Colonic mucosa (tissue), 4 donors: ENCODE data around the gene COPG1. TPM values are rescaled to one million over a fixed set of nuclear protein-coding genes. Genes with fewer than 3 reads are reported as not detected.

Source experiments
- DNase-seq: peaks from one replicate; pipeline ENCODE4 v3.0.0-alpha.2; 2020
- H3K27ac ChIP-seq: fragments of 200-600 bp; one replicate; pipeline ENCODE4 v1.8.0; 2021
- H3K27me3 ChIP-seq: fragments of 200-600 bp; one replicate; pipeline ENCODE4 v1.8.0; 2021
- H3K36me3 ChIP-seq: fragments of 200-600 bp; one replicate; pipeline ENCODE4 v1.8.0; 2021
- H3K4me1 ChIP-seq: fragments of 200-600 bp; one replicate; pipeline ENCODE4 v1.8.0; 2021; ENCODE audit warnings: mild to moderate bottlenecking
- H3K4me3 ChIP-seq: fragments of 200-600 bp; one replicate; pipeline ENCODE4 v1.8.0; 2021
- H3K9ac ChIP-seq, 2 donors: one replicate each; pipeline ENCODE4 v1.7.0; 2013; ENCODE audit warnings: control low read depth in 2 of 2, low read depth in 2 of 2, low read length in 2 of 2
- H3K9me3 ChIP-seq: fragments of 200-600 bp; one replicate; pipeline ENCODE4 v1.8.0; 2021
- intact Hi-C: fragments of 100-400 bp; cut with DNase I; formaldehyde crosslinking; loops from one replicate; pipeline ENCODE4 v1.14.1; 2022
- total RNA-seq, 2 donors: library from RNA; stranded (reverse); fragmentation: NEBNext Ultra II Directional in 1 of 2; extraction: Animal tissue kit (Norgen Biotek cat#: 25700) in 1 of 2; gene quantifications; one replicate each; pipeline ENCODE4 v1.2.1, GENCODE V29; 2021
- TF ChIP-seq, protein P1 (sequence below): fragments of 200-600 bp; IDR thresholded peaks from one replicate; pipeline ENCODE4 v1.8.0; 2022; ENCODE audit warnings: antibody characterized with exemption, mild to moderate bottlenecking
- donor health status: healthy.
- donor health status: DM: no; HTN: no; CAD: no.
- donor health status: DM: no; HTN: no; CAD: no.

COPG1 gene
- total RNA-seq, 2 donors from 2014 or later = 285 to 288 TPM

DNA sequence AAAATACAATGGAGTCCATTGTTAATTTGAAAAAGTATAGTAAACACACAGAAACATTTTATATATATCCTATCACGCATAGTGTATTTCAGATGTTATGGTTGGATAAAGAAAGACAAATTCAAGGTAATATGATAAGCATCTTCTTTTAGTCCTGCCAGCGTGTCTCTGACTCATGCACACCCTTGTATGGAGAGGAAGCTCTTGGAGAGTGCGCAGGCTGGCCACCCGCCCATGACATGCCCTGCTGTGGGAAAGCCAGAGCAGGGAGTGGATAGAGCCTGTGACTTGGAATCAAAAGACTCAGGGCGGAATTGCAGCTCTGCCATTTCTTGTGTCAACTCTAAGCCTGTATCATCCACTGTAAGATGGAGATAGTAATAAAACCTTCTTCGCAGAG lies 23.0 kb upstream of the COPG1 start:
- Histone ChIP-seq H3K4me1 (peaks cover 6% of the 10 kb centered on the region), H3K4me3 (no peak overlapping the region), H3K9ac (no peak overlapping the region), H3K9me3 (no peaks in the 10 kb centered on the region), H3K36me3 (no peaks in the 10 kb centered on the region), H3K27ac (peak overlapping the region; percentile 25), H3K27me3 (no peaks in the 10 kb centered on the region)
- TF ChIP-seq, protein P1, sequence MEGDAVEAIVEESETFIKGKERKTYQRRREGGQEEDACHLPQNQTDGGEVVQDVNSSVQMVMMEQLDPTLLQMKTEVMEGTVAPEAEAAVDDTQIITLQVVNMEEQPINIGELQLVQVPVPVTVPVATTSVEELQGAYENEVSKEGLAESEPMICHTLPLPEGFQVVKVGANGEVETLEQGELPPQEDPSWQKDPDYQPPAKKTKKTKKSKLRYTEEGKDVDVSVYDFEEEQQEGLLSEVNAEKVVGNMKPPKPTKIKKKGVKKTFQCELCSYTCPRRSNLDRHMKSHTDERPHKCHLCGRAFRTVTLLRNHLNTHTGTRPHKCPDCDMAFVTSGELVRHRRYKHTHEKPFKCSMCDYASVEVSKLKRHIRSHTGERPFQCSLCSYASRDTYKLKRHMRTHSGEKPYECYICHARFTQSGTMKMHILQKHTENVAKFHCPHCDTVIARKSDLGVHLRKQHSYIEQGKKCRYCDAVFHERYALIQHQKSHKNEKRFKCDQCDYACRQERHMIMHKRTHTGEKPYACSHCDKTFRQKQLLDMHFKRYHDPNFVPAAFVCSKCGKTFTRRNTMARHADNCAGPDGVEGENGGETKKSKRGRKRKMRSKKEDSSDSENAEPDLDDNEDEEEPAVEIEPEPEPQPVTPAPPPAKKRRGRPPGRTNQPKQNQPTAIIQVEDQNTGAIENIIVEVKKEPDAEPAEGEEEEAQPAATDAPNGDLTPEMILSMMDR = no peak
- intact Hi-C loops = no loop called here
- DNase-seq = peak; percentile 64

DNA sequence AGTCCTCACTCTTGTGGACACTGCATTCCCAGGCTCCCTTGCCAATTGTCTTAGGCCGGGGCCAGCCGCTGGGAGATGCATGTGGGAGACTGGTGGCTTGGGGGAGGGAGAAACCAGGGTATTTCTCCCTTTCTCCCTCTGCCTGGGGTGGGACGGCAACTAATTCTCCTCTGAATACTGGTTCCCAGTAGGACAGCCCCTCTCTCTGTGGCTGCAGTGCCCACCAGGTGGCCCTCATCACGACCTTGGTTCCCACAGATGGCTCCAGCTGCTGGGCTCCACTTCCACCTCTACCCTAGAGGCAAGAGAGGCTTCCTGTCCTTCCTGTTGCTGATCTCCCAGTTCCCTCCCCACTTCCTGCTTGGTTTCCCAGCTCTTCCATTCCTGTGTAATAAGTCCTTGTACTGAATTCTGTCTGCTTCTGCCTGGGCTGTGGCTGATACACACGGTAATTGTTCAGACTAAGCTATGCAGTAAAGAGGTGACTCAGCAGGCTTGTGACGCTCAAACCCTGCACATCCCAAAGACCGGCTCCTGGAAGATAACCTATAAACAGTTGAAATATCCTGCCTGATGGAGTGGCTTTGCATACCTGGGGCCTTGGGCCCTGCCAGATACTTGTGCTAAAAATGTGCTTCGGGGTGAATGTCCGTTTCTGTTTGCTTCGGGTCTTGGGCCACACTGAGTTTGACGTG lies 20.4 kb upstream of the COPG1 start:
- peaks cover 6% of the 10 kb centered on the region for H3K4me1 ChIP-seq
- H3K9ac ChIP-seq = peak overlapping the region in 1 of 2 donors; percentile 35
- intact Hi-C loops = no loop called here

DNA sequence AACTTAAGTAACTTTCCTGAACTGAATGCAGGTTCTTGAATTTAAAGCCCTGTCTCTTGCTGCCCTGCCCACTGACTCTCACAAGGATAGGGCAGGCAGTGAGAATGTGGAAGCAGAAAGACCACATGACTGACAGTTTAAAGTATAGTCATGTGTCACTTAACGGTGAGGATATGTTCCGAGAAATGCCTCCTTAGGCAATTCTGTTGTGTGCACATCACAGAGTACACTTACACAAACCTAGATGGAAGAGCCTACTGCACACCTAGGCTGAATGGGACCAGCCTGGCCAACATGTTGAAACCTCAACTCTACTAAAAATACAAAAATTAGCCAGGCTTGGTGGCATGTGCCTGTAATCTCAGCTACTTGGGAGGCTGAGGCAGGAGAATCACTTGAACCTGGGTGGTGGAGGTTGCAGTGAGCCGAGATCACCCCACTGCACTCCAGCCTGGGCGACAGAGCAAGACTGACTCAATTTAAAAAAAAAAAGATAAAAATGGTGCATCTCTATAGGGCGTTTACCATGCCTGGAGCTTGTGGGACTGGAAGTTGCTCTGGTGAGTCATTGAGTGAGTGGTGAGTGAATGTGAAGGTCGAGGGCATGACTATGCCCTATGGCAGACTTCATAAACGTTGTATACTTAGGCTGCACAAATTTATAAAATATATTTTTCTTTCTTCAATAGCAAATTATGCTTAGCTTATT lies 18.9 kb upstream of the COPG1 start:
- Histone ChIP-seq H3K27me3 (no peaks in the 10 kb centered on the region), H3K4me3 (no peak overlapping the region), H3K9me3 (no peaks in the 10 kb centered on the region), H3K4me1 (peaks cover 2% of the 10 kb centered on the region), H3K27ac (peak overlapping the region; percentile 56), H3K36me3 (no peaks in the 10 kb centered on the region), H3K9ac (no peak overlapping the region)
- intact Hi-C loops = no loop called here
- no peak for DNase-seq
- TF ChIP-seq, protein P1 = no peak

More for the DNA sequence above, 20.4 kb upstream of the COPG1 start:
- Histone ChIP-seq H3K27ac (peak overlapping the region; percentile 56), H3K9me3 (no peaks in the 10 kb centered on the region), H3K27me3 (no peaks in the 10 kb centered on the region), H3K4me3 (no peak overlapping the region), H3K36me3 (no peaks in the 10 kb centered on the region)
- DNase-seq = no peak
- TF ChIP-seq, protein P1 = no peak

DNA sequence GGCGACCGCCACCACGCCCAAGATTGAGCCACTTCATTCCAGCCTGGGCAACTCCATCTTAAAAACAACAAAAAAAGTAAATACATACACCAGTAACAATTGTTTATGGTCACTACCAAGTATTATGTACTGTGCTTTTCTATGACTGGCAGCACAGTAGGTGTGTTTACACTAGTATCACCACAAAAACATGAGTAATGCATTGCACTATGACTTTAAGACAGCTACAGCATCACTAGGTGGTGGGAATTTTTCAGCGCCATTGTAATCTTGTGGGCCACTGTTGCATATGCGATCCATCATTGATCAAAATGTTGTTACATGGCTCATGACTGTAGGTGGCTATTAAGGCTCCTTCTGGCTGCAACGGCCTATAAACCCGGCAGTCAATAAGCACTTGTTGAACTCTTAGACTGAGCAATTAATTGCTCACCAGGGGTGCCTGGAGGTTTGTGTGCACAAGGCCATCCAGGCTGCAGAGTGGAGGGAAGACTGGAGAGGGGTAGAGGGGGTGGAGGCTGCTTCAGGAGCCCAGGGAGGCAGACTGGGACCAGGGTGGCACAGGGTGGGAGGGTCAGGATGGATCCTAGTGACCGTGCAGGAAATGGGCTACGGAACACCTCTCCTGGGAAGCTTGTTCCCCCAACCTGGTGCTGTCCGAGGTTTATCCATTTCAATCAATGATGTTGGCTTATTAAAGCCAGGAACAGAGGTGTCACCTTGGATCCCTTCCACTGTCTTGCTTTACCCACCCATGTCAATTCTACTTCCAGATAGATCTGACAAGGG lies 17.9 kb upstream of the COPG1 start:
- TF ChIP-seq, protein P1 = no peak
- Histone ChIP-seq H3K4me1 (no peaks in the 10 kb centered on the region), H3K4me3 (no peak overlapping the region), H3K27ac (peak overlapping the region; percentile 40), H3K36me3 (no peaks in the 10 kb centered on the region), H3K9me3 (no peaks in the 10 kb centered on the region), H3K9ac (no peak overlapping the region), H3K27me3 (no peaks in the 10 kb centered on the region)
- intact Hi-C loops = no loop called here
- DNase-seq = no peak

DNA sequence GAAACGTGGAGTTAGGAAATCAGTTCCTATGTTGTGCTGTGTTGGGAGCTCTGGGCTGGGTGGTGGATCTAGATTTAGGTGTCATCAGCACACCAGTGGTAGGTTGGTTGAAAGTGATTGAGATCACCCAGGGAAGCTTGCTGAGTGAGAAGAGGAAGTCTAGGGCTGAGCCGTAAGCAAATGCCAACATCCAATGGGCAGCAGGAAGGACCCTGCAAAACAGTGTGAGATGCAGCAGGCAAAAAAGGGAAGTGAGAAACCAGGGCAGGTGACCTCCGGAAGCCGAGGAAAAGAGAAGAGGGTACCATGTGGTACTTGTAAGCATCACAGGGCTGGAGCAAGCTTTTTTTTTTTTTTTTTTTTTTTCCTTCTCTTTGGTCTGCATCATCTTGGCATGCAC lies 15.9 kb upstream of the COPG1 start:
- Histone ChIP-seq H3K4me1 (no peaks in the 10 kb centered on the region), H3K9ac (no peak overlapping the region), H3K27me3 (no peaks in the 10 kb centered on the region), H3K4me3 (no peak overlapping the region), H3K36me3 (no peaks in the 10 kb centered on the region), H3K9me3 (no peaks in the 10 kb centered on the region), H3K27ac (peak overlapping the region; percentile 38)
- TF ChIP-seq, protein P1 = no peak
- DNase-seq = peak; percentile 39
- intact Hi-C loops = no loop called here
